ENCODE data around the gene KLK1.
"Not testable (repeated sequence)": the region's sequence is repeated elsewhere in the genome, so short reads cannot be mapped to it uniquely, and the experiment has no call there.

KLK1 gene

DNA sequence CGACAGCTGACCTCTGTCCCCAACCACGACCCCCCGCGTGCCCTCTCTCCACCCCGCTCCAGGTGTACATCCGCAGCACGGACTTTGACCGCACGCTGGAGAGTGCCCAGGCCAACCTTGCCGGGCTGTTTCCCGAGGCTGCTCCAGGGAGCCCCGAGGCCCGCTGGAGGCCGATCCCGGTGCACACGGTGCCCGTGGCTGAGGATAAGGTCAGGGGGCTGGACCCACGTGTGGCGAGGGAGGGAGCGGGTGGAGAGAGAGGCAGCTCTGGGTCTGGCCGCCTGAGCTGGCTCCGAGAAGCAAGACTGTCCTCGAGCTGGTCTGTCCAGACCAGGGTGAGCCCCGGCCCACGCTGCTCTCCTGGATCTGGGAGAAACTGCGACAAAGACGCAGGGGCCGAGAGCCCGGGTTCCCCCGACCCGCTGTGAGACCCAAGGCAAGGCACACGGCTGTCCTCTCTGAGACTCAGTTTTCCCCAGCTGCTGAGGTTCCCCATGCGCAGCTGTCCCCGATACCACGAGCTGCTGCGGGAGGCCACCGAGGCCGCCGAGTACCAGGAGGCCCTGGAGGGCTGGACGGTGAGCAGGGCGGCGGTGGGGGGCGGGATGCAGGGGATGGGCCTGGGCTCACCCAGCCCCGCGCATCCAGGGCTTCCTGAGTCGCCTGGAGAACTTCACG lies 31.9 kb downstream of the KLK1 start:
- no peak for DNase-seq

DNA sequence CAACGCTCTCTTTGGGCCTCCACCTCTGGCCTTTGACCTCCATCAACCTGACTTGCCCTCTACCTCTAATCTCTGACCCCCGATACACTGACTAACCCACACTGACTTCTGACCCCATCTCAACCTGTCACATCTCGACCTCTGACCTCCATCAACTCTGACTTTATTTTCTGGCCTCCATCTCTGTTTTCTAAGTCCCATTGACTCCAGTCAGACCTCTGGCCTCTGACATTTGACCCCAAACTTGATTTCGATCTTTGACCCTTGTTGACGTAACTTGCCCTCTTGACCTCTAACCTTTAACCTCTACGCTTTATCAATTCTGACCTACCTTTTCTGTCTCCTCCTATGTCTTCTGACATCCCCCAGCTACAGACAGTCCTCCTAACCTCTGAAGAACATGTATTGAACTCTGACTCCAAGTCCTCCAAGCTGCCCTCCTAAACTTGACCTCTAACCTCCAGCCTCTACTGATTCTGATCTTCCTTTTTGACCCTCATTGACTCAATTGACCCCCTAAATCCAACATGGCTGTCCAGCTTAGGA lies 32.6 kb downstream of the KLK1 start:
- DNase-seq, result no peak

DNA sequence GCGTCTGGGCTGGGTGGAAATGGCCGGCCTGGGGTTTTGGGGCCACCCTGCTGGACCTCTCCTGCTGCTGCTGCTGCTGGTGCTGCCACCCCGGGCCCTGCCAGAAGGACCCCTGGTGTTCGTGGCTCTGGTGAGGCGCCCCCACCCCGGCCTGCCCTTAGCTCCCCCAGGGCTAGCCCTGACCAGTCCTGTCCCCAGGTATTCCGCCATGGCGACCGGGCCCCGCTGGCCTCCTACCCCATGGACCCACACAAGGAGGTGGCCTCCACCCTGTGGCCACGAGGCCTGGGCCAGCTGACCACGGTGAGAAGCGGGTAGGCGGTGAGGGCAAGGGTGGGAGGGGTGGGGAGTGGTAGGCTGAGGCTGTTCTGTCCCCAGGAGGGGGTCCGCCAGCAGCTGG lies 33.2 kb downstream of the KLK1 start, which contains the start of gene ACP4:
TSS of gene ACP4 (plus strand) at position 20 of the 400 bp plus-strand sequence. CDS start at position 20, 0 bp downstream.
- DNase-seq, result no peak

DNA sequence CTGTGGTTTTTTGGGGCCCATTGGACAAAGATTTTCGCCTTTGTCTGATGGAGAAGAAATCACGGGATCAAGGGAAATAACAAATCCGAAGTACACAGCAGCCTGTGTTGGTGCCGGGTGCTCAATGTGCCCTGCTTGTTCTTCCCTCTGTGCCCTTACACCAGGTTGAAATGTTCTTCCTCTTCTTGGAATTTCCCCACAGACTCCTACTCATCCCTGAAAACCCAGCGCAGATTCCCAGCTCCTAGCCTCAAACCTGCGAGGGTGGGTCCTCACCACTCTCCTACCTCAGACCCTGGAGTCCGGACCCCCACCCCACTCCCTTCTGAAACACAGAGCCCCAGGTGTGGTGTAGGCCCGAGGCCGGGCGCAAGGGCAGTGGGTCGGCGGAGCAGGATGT lies 38.3 kb downstream of the KLK1 start:
- DNase-seq, result no peak

DNA sequence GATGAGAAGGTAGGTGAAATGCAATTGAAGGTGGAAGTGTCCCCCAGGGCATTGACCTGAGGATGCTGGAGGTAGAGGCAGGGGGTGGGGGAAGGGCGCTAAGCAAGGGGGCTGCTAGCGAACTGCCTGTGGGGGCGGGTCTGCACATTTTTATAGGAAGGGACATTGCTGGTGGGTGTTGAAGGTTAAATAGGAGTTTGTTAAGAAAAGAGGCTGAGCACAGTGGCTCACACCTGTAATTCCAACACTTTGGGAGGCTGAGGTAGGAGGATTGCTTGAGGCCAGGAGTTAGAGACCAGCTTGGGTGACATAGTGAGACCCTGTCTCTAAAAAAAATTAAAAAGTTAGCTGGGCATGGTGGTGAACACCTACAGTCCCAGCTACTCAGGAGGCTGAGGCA lies 38.9 kb downstream of the KLK1 start:
- DNase-seq, result no peak

- not testable (repeated sequence) for DNase-seq
These were observed 39.8 kb downstream of the KLK1 start for GRCh38 chr19:50783848-50784152.

DNA sequence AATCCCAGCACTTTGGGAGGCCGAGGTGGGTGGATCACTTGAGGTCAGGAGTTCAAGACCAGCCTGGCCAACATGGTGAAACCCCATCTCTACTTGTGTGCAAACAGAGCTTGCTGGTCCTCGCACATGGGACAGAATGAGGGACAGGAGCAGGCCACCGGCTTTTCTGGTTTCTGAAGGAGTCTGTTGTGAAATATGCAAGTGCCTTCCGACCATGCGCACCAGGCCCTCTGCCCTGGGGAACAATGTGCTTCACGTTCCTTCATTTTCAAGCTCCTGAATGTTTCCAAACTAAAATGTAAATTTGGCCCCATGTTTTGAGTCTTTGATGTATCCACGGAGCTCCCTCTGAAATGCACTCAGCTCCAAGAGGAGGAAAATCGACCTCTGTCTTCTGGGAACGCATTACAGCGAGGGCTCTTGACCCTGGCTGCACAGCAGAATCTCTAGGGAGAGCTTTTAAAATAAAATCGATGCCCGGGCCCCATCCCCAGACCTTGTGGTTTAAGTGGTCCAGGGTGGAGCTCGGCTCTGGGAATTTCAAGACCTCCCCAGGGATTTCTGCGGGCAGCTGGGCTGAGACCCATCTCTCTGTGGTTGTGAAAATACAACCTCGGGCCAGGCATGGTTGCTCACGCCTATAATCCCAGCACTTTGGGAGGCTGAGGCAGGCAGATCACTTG lies 42.7 kb downstream of the KLK1 start:
- no peak for DNase-seq

DNA sequence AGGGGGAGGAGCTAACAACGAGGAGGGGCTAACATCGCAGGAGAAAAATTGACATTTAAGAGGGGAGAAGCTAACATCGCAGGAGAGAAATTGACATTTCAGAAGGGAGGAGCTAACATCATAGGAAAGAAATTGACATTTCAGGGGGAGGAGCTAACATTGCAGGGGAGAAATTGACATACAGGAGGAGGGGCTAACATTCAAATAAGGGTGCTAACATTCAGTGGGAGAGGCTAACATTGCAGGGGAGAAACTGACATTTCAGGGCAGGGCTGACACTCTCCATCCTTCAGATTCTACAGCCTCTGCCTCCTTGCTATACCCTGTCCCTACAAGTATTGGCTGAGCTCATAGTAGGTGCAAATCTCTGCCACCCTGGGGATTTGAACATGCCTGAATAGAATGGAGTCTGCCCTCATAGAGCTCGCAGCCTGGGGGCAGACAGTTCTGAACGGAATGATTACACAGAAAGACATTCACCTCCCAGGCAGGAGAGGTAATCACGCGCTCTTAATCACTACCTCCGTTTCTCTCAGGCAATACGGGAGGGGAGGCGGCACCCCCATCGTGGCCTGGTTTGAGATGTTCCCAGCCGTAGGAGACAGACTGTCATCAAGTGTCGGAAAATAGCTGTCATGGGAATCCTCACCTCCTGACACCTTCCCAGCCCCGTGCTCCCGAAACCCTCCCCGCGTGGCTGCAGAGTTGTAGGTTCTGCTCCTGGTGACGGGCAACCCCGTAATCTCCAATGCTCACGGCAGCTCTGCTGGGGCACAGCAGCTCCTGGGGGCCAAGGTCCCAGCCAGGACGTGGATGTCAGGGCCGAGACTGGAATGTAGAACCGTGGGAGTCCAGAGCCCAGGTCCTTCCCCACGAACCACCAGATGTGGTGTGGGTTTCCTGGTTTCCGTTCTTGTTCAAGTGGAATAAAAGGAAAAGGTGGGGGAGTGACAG lies 43.8 kb downstream of the KLK1 start:
- no peak for DNase-seq

DNA sequence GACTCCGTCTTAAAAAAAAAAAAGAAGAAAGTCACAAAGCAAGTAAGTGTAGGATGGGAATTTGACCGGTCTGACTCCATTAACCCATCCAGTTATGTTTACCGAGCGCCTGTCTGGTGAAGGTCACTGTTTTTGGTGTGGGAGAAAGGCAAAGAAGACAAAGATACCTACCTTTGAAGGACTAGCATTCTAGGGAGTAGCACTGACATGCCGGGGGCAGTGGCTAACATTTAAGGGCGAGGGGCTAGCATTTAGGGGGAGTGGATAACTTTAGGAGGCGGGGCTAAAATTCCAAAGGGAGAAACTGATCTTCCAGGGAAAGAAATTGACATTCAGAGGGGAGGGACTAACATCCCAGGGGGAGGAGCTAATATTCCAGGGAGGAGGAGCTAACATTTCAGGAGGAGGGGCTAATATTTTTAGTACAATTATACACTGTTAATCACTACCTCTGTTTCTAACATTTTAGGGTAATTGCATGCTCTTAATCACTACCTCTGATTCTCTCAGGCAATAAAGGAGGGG lies 44.6 kb downstream of the KLK1 start:
- DNase-seq, result no peak

DNA sequence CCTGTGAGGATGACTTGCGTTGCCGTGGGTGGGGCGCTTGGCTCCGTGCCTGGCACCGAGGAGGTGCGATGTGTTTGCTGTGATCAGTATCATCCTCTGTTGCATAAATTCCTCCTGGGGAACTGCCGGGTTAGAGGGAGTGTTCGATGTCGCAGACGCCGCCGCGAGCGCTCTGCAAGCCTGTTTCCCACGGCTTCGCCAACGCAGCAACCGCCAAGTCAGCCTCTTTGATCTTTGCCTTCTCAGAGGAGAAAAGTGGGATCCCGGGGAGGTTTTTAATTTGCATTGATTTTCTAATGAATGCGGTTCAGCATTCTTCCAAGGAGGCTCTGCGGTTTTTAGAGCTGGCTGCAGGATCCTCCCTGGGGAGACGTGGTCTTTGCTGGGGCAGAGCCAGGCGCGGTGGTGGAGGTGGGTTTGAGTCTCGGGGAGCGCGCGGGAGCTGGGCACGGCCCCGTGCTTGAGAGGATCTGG lies 45.7 kb downstream of the KLK1 start:
- peak; percentile 36 to 54 for DNase-seq

GRCh38 chr19:50777261-50777660 lies 46.3 kb downstream of the KLK1 start:
- no peak for DNase-seq

GRCh38 chr19:50776131-50776530 lies 47.5 kb downstream of the KLK1 start:
- DNase-seq, result no peak

- not testable (repeated sequence) for DNase-seq
These were observed 50.1 kb downstream of the KLK1 start for GRCh38 chr19:50773454-50773853.

- DNase-seq, result not testable (repeated sequence)
These were observed 50.7 kb downstream of the KLK1 start for GRCh38 chr19:50772912-50773311.

- DNase-seq, result no peak
These were observed 51.1 kb downstream of the KLK1 start for GRCh38 chr19:50772476-50772875.

DNA sequence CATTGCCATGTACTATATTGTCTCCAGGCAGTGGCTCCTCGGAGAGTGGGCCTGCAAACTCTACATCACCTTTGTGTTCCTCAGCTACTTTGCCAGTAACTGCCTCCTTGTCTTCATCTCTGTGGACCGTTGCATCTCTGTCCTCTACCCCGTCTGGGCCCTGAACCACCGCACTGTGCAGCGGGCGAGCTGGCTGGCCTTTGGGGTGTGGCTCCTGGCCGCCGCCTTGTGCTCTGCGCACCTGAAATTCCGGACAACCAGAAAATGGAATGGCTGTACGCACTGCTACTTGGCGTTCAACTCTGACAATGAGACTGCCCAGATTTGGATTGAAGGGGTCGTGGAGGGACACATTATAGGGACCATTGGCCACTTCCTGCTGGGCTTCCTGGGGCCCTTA lies 52.7 kb downstream of the KLK1 start:
- no peak for DNase-seq

DNA sequence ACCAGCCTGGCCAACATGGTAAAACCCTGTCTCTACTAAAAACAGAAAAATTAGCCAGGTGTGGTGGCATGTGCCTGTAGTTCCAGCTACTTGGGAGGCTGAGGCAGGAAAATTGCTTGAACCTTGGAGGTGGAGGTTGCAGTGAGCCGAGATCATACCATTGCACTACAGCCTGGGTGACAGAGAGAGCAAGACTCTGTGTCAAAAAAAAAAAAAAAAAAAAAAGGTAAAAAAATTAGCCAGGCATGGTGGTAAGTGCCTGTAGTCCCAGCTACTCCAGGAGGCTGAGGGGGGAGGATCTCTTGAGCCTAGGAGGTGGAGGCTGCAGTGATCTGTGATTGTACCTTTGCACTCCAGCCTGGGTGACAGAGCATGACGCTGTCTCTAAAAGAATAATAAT lies 53.4 kb downstream of the KLK1 start, which contains the start of gene GPR32:
TSS of gene GPR32 (plus strand) at position 301 of the 400 bp plus-strand sequence. CDS start 137 bp downstream, outside the sequence.
- not testable (repeated sequence) for DNase-seq
